Common myeloid progenitor, CD34-positive (primary cell): Measurements from ENCODE around the gene ALOX5AP.

Experiments
- CTCF ChIA-PET: fragments of 350-600 bp; sonication (Branson Sonifier 250); formaldehyde crosslinking; loops from one replicate; lab custom pipeline; 2021; ENCODE audit warnings: antibody characterized with exemption; lab: Charles Lee
- POLR2A ChIA-PET: fragments of 350-600 bp; sonication (Branson Sonifier 250); formaldehyde crosslinking; loops from one replicate; lab custom pipeline; 2021; ENCODE audit warnings: antibody characterized with exemption; lab: Charles Lee
- DNase-seq, 3 donors: peaks; one replicate each; pipeline versions ENCODE4 v3.0.0 to v3.0.0-alpha.2; 2013
- H3K27ac ChIP-seq, 2 experiments: 1 replicate in 1 of 2; 2 replicates in 1 of 2; pipeline ENCODE4 v1.7.0; 2013; ENCODE audit warnings: inconsistent platforms in 2 of 2, low read length in 2 of 2, mild to moderate bottlenecking in 2 of 2, low read depth in 1 of 2, moderate library complexity in 1 of 2; ENCODE audit not compliant: severe bottlenecking in 2 of 2, insufficient read depth in 1 of 2, poor library complexity in 1 of 2
- H3K27me3 ChIP-seq, 5 experiments: replicated peaks in 2 of 5; 1 replicate in 3 of 5; 2 replicates in 2 of 5; pipeline versions ENCODE4 v1.6.1 to v1.7.0; 2013; ENCODE audit warnings: low read length in 4 of 5, mild to moderate bottlenecking in 2 of 5, moderate library complexity in 2 of 5, inconsistent platforms in 1 of 5; ENCODE audit not compliant: insufficient read depth in 5 of 5, control insufficient read depth in 4 of 5
- H3K36me3 ChIP-seq, 4 experiments: 1 replicate in 2 of 4; 2 replicates in 2 of 4; pipeline versions ENCODE4 v1.6.1 to v1.7.0; 2013; ENCODE audit warnings: low read length in 3 of 4, control low read depth in 1 of 4, mild to moderate bottlenecking in 1 of 4; ENCODE audit not compliant: control insufficient read depth in 4 of 4, insufficient read depth in 4 of 4
- H3K4me1 ChIP-seq, 4 experiments: 1 replicate in 3 of 4; 2 replicates in 1 of 4; pipeline versions ENCODE4 v1.6.1 to v1.7.1; 2013; ENCODE audit warnings: low read length in 3 of 4, mild to moderate bottlenecking in 3 of 4, control low read depth in 1 of 4, inconsistent platforms in 1 of 4, moderate library complexity in 1 of 4; ENCODE audit not compliant: control insufficient read depth in 4 of 4, insufficient read depth in 4 of 4; ENCODE audit errors: control extremely low read depth in 1 of 4
- H3K4me3 ChIP-seq, 7 experiments: 1 replicate in 4 of 7; 2 replicates in 3 of 7; pipeline versions ENCODE4 v1.5.1 to v1.7.0; 2013; ENCODE audit warnings: mild to moderate bottlenecking in 7 of 7, low read length in 6 of 7, moderate library complexity in 6 of 7, inconsistent platforms in 2 of 7, low read depth in 2 of 7, control low read depth in 1 of 7; ENCODE audit not compliant: insufficient read depth in 4 of 7, control insufficient read depth in 1 of 7; ENCODE audit errors: extremely low read depth in 1 of 7
- H3K9me3 ChIP-seq, 5 experiments: 1 replicate in 4 of 5; 2 replicates in 1 of 5; pipeline versions ENCODE4 v1.6.1 to v1.7.1; 2013; ENCODE audit warnings: low read length in 4 of 5, mild to moderate bottlenecking in 2 of 5, inconsistent platforms in 1 of 5, low read depth in 1 of 5, moderate library complexity in 1 of 5; ENCODE audit not compliant: control insufficient read depth in 4 of 5, insufficient read depth in 2 of 5; ENCODE audit errors: control extremely low read depth in 1 of 5
- WGBS: methylation state at CpG from one replicate; pipeline ENCODE4 v1.1.5; 2013; ENCODE audit not compliant: insufficient coverage; 5-methylcytosine and 5-hydroxymethylcytosine counted together

ALOX5AP gene

DNA sequence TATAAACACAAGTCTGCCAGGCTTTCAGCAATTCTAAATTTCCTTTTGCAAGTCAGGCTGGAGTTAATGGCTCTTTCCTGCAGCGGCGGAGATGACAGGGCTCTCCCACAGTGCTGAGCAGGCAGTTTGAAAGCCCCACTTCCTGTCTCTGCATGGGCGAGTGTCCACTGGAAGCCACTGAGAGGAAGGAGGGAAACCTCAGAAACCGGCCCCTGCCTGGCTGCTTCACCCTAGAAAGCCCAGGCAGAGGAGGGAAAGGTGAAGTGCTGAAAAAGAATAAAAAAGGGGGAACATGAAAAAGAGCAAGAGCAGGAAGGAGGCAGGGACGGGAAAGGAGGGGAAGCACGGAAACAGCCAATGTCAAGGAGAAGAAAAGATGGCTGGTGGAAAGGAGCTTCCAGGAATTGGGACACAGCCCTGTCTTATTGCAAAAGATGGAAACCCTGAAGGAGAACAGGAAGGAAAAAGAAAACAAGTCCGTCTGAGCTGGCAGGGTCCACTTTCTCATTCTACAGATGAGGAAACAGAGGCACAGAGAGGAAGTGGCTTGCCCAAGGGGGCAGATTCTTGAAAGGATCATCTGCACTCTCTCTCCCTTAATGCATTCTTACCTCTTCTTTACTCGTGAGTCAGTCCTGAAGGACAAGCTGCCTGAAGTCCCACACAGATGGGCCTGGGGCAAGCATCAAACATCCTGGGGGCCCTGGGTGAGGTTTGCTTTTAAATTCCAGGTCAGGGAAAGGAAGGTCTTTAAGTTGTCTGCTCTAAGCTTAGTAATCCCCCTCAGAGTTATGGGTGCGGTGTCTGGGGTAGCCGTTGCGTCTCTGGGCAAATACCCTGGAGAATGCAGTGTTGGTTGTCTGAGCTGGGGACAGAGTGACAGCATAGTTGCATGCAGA is 38.8 kb upstream of the ALOX5AP start:
- WGBS, result 21% methylated on average over 10 of the region's 11 CpGs
- ChIA-PET POLR2A (no interaction called here), CTCF (interaction anchor here (0.6 to 1.9 kb wide), 3 partner anchors 11 to 108 kb away, joined by 3 to 6 read pairs (median 4); no protein-coding TSS in a partner anchor)
- Histone ChIP-seq H3K27ac (no peak overlapping the region), H3K27me3 (no peaks in the 10 kb centered on the region), H3K9me3 (no peaks in the 10 kb centered on the region), H3K36me3 (no peaks in the 10 kb centered on the region), H3K4me3 (peak overlapping the region in 3 of 7 experiments; percentile 29 to 52 (median 31)), H3K4me1 (peaks cover 0 to 34% (median 14%) of the 10 kb centered on the region in 4 experiments)
- DNase-seq, result peak in 2 of 3 donors; percentile 54 to 60

DNA sequence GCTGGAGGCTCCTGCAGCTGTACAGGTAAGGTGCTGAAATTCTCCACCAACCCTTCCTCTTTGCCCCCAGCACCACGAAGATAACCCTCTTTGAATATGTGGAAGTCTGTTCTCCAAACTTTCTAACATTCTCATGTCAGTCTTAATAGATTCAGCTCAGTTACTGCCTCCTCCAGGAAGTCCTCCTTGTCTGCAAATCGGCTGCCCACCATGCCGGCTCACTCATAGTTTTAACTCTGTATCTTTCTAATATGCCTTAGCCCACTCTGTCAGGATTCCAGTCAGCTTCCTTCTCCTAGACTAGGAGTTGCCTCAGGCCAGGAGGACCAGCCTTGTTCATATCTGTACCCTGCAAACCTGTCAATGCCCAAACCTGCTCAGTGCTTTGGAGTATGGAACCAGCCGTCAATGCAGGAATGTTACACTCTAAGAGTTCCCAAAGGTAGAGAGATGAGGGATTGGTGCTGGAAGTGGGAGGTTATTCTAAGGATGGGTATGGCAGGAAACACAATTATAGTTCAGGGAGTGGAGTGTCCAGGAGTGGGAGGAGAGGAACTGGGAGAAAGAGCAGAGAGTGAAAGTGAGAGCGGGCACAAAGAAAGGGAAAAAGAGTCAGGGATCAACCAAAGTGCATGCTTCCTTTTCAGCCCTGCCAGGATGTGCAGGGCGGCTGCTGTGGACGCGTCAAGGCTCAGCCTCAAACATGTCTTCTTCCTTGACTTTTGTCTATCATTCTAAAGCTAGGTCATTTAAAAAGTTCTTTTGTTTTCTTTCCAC is 38.0 kb upstream of the ALOX5AP start:
- CTCF ChIA-PET, result interaction anchor here (1.2 to 1.9 kb wide), 2 partner anchors 10 to 105 kb away, joined by 4 to 6 read pairs; no protein-coding TSS in a partner anchor
- peaks cover 0 to 34% (median 14%) of the 10 kb centered on the region in 4 experiments for H3K4me1 ChIP-seq
- WGBS, result 81% methylated on average over 8 of the region's 8 CpGs
- no peaks in the 10 kb centered on the region for H3K36me3 ChIP-seq
- no peak overlapping the region for H3K27ac ChIP-seq
- POLR2A ChIA-PET, result no interaction called here
- H3K27me3 ChIP-seq, result no peaks in the 10 kb centered on the region
- no peak for DNase-seq
- H3K9me3 ChIP-seq, result no peaks in the 10 kb centered on the region
- H3K4me3 ChIP-seq, result no peak overlapping the region

DNA sequence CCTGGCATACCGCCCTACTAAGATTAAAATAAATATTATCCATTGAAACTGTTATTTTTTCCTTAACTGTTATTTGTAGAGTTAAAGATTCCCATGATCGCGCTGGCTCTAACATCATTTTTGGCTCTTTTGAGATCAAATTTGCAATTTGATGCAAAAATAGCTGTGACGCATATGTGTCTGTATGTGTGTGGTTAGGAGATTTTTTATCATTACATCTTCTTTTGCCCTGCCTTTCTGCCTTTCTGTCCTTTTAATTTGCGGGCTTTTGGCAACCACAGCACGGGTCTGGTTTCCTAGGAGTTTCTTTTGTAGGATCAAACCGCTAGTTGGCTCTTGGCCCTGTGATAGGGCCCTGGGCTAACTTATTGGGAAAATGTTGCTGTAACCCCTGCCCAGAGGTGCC is 37.3 kb upstream of the ALOX5AP start:
- no peaks in the 10 kb centered on the region for H3K36me3 ChIP-seq
- peaks cover 0 to 34% (median 14%) of the 10 kb centered on the region in 4 experiments for H3K4me1 ChIP-seq
- DNase-seq, result no peak
- no peaks in the 10 kb centered on the region for H3K27me3 ChIP-seq
- no peak overlapping the region for H3K4me3 ChIP-seq
- no peak overlapping the region for H3K27ac ChIP-seq
- POLR2A ChIA-PET, result no interaction called here
- 85% methylated on average over 3 of the region's 7 CpGs for WGBS
- CTCF ChIA-PET, result interaction anchor here (1.9 kb wide), 1 partner anchor 105 kb away, joined by 6 read pairs; no protein-coding TSS in a partner anchor
- H3K9me3 ChIP-seq, result no peaks in the 10 kb centered on the region

DNA sequence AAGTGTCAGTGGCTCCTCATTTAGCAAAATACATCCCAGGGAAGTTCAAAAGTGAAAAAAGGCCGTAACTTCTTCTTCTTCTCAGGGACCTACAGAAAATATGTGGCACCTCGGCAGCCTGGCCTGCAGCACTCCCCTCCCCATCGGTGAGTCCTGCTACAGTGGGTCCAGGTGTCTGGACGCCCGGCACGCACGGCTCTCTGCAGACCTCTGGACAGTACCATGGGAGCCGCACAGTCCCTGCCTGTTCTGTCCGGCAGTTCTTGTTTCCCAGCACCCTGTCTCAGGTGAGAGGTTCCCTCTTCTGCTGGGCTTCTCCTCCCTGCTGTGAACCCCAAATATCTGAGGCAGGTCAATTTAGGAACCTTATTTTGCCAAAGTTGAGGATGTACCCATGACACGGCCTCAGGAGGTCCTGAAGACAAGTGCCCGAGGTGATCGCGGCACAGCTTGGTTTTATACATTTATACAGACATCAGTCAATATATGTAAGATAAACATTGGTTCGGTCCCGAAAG is 36.8 kb upstream of the ALOX5AP start:
- Histone ChIP-seq H3K9me3 (no peaks in the 10 kb centered on the region), H3K4me3 (no peak overlapping the region), H3K4me1 (peaks cover 0 to 34% (median 14%) of the 10 kb centered on the region in 4 experiments), H3K27me3 (no peaks in the 10 kb centered on the region), H3K27ac (no peak overlapping the region), H3K36me3 (no peaks in the 10 kb centered on the region)
- POLR2A ChIA-PET, result no interaction called here
- 77% methylated on average over 10 of the region's 15 CpGs for WGBS
- CTCF ChIA-PET, result interaction anchor here (1.4 to 1.5 kb wide), 2 partner anchors 23 to 107 kb away, joined by 3 to 5 read pairs; no protein-coding TSS in a partner anchor
- no peak for DNase-seq

DNA sequence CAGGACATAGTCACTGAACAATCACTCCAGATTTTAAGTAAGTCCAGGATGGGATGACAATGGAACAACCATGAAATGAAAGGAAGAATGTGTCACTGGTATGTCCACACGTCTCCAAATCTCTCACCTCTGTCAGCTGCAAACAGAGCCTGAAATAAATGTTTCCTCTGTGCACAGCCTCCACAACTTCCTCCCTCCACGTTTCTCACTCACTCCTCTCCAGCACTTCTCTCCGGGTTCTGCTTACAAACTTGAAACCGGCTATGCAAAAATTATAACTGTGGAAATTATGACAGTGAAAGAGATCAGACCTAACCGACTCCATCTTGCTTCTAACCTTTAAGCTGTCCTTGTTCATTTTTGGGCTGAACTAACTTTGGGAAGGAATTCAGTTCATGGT is 35.0 kb upstream of the ALOX5AP start:
- POLR2A ChIA-PET, result no interaction called here
- no peak overlapping the region for H3K4me3 ChIP-seq
- H3K27ac ChIP-seq, result no peak overlapping the region
- no peaks in the 10 kb centered on the region for H3K36me3 ChIP-seq
- no peaks in the 10 kb centered on the region for H3K27me3 ChIP-seq
- peaks cover 0 to 28% (median 11%) of the 10 kb centered on the region in 4 experiments for H3K4me1 ChIP-seq
- WGBS, result 32% methylated on average over 4 of the region's 5 CpGs
- no peaks in the 10 kb centered on the region for H3K9me3 ChIP-seq
- DNase-seq, result no peak
- CTCF ChIA-PET, result interaction anchor here (0.8 kb wide), 1 partner anchor 19 kb away, joined by 3 read pairs; no protein-coding TSS in a partner anchor

DNA sequence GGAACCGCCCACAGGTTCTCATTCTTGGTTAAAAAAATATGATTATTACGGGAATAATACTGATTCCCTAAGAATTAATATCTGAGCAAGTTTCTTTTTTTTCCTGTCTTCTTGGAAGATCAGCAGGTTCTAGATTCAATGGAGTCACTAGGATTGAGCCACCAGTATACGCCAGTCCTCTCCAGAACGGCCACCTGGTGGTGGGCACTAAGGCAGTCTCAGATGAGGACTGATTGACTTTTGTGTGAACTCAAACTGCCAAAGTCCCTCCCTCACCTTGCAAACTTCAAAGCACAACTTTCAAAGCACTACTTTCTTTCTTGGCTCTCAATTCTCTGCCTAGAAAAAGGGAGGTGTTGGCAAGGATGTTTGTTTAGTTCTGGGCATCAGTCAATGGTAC is 33.3 kb upstream of the ALOX5AP start:
- Histone ChIP-seq H3K27me3 (no peaks in the 10 kb centered on the region), H3K4me3 (no peak overlapping the region), H3K36me3 (no peaks in the 10 kb centered on the region), H3K4me1 (peaks cover 0 to 12% (median 0%) of the 10 kb centered on the region in 4 experiments), H3K27ac (no peak overlapping the region), H3K9me3 (no peaks in the 10 kb centered on the region)
- no peak for DNase-seq
- WGBS, result 100% methylated on average over 1 of the region's 4 CpGs
- ChIA-PET CTCF (no interaction called here), POLR2A (no interaction called here)
